Activated CD8-positive, alpha-beta T cell treated with anti-CD3 and anti-CD28 coated beads for 36 hours (primary cell): ENCODE results near the gene NPAS2. TPM values are rescaled to one million over a fixed set of nuclear protein-coding genes. Genes with fewer than 3 reads are reported as not detected.

Experiments used
- ATAC-seq: fragments of 200-7000 bp; cut with Tn5 transposase; one replicate; pipeline ENCODE4 v1.10.0; 2021; ENCODE audit warnings: mild to moderate bottlenecking, moderate library complexity
- CTCF ChIA-PET: fragments of 350-600 bp; sonication (Branson Sonifier 250); formaldehyde crosslinking; loops from one replicate; lab custom pipeline; 2021; ENCODE audit warnings: antibody characterized with exemption; lab: Charles Lee
- POLR2A ChIA-PET: fragments of 350-600 bp; sonication (Branson Sonifier 250); formaldehyde crosslinking; loops from one replicate; lab custom pipeline; 2021; ENCODE audit warnings: antibody characterized with exemption; lab: Charles Lee
- DNase-seq: peaks from one replicate; pipeline ENCODE4 v3.0.0-alpha.2; 2020
- H3K27ac Mint-ChIP-seq: one replicate; pipeline ENCODE4 v1.8.0; 2021; ENCODE audit warnings: mild to moderate bottlenecking, mixed read lengths
- H3K27me3 Mint-ChIP-seq: one replicate; pipeline ENCODE4 v1.8.0; 2021; ENCODE audit warnings: mixed read lengths
- H3K36me3 Mint-ChIP-seq: one replicate; pipeline ENCODE4 v1.8.0; 2021; ENCODE audit warnings: low read depth, mixed read lengths
- H3K4me1 Mint-ChIP-seq: one replicate; pipeline ENCODE4 v1.8.0; 2021; ENCODE audit warnings: low read depth, mixed read lengths
- H3K4me3 Mint-ChIP-seq: one replicate; pipeline ENCODE4 v1.8.0; 2021; ENCODE audit warnings: mild to moderate bottlenecking, moderate library complexity, mixed read lengths
- H3K9me3 Mint-ChIP-seq: one replicate; pipeline ENCODE4 v1.8.0; 2021; ENCODE audit warnings: mixed read lengths
- CTCF ChIP-seq: fragments of 200-600 bp; IDR thresholded peaks from one replicate; pipeline ENCODE4 v1.8.0; 2022; ENCODE audit warnings: antibody characterized with exemption, mild to moderate bottlenecking
- intact Hi-C: fragments of 100-400 bp; cut with micrococcal nuclease; formaldehyde crosslinking; loops from one replicate; pipeline ENCODE4 v1.10.0; 2022
- total RNA-seq, 2 experiments: library from RNA; stranded (reverse); gene quantifications; one replicate each; pipeline ENCODE4 v1.2.3, GENCODE V29; 2021

The NPAS2 gene
- total RNA-seq, 2 experiments from 2014 or later, result 14.4 to 15.2 TPM

GRCh38 chr2:100948942-100949811, 129.2 kb downstream of the NPAS2 start:
- intact Hi-C loops, result no loop called here
- no peak overlapping the region for H3K27ac Mint-ChIP-seq
- ChIA-PET CTCF (no interaction called here), POLR2A (no interaction called here)
- H3K27me3 Mint-ChIP-seq, result no peaks in the 10 kb centered on the region
- ATAC-seq, result no peak
- DNase-seq, result no peak
- H3K36me3 Mint-ChIP-seq, result no peaks in the 10 kb centered on the region
- TF ChIP-seq CTCF, result no peak
- peaks cover 16% of the 10 kb centered on the region for H3K4me1 Mint-ChIP-seq
- H3K4me3 Mint-ChIP-seq, result no peak overlapping the region
- H3K9me3 Mint-ChIP-seq, result no peaks in the 10 kb centered on the region

GRCh38 chr2:100952512-100952911, 132.6 kb downstream of the NPAS2 start:
- intact Hi-C loops, result no loop called here
- peaks cover 16% of the 10 kb centered on the region for H3K4me1 Mint-ChIP-seq
- no peak overlapping the region for H3K4me3 Mint-ChIP-seq
- CTCF ChIA-PET, result no interaction called here
- DNase-seq (no peak), ATAC-seq (peak; percentile 37)
- no peaks in the 10 kb centered on the region for H3K9me3 Mint-ChIP-seq
- POLR2A ChIA-PET, result no interaction called here
- no peak overlapping the region for H3K27ac Mint-ChIP-seq
- H3K27me3 Mint-ChIP-seq, result no peaks in the 10 kb centered on the region
- no peak for TF ChIP-seq CTCF
- peaks cover 3% of the 10 kb centered on the region for H3K36me3 Mint-ChIP-seq

- ChIA-PET POLR2A (no interaction called here), CTCF (no interaction called here)
- H3K36me3 Mint-ChIP-seq, result peaks cover 3% of the 10 kb centered on the region
- no peak for TF ChIP-seq CTCF
- intact Hi-C loops, result no loop called here
- ATAC-seq (peak; percentile 80), DNase-seq (peak; percentile 57)
- H3K27ac Mint-ChIP-seq, result no peak overlapping the region
- no peak overlapping the region for H3K4me3 Mint-ChIP-seq
- no peaks in the 10 kb centered on the region for H3K27me3 Mint-ChIP-seq
- peaks cover 16% of the 10 kb centered on the region for H3K4me1 Mint-ChIP-seq
- no peaks in the 10 kb centered on the region for H3K9me3 Mint-ChIP-seq
These were observed 133.6 kb downstream of the NPAS2 start for GRCh38 chr2:100953406-100954043.

- CTCF ChIA-PET, result no interaction called here
- peaks cover 3% of the 10 kb centered on the region for H3K36me3 Mint-ChIP-seq
- no peak for DNase-seq
- no peak for ATAC-seq
- H3K27ac Mint-ChIP-seq, result no peak overlapping the region
- H3K4me3 Mint-ChIP-seq, result no peak overlapping the region
- no peak for TF ChIP-seq CTCF
- no peaks in the 10 kb centered on the region for H3K27me3 Mint-ChIP-seq
- peaks cover 16% of the 10 kb centered on the region for H3K4me1 Mint-ChIP-seq
- H3K9me3 Mint-ChIP-seq, result no peaks in the 10 kb centered on the region
- POLR2A ChIA-PET, result no interaction called here
- intact Hi-C loops, result no loop called here
These were observed 134.1 kb downstream of the NPAS2 start for GRCh38 chr2:100954044-100954420.

- no peak for ATAC-seq
- no peak overlapping the region for H3K4me3 Mint-ChIP-seq
- no peaks in the 10 kb centered on the region for H3K27me3 Mint-ChIP-seq
- peaks cover 16% of the 10 kb centered on the region for H3K4me1 Mint-ChIP-seq
- ChIA-PET POLR2A (no interaction called here), CTCF (no interaction called here)
- no peak for DNase-seq
- no peaks in the 10 kb centered on the region for H3K9me3 Mint-ChIP-seq
- H3K36me3 Mint-ChIP-seq, result peaks cover 3% of the 10 kb centered on the region
- H3K27ac Mint-ChIP-seq, result no peak overlapping the region
- TF ChIP-seq CTCF, result no peak
- intact Hi-C loops, result no loop called here
These were observed 135.3 kb downstream of the NPAS2 start for GRCh38 chr2:100955226-100955625.
